ENCODE data around the gene WAC.

DNA sequence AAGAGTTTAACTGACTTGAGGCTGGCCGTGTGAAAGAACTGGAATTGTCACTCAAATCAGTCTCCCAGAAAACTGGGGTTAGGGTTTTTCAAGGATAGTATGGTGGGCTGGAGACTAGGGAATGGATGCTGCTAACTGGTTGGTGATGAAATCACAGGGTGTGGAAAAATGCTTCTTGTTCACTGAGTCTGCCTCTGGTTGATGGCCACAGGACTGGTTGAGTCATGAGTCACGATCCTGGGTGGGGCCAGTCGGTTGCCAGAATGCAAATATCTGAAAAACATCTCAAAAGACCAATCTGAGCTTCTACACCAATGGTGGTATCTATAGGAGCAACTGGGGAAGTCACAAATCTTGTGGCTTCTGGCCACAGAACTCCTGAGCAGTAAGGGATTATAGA, 128.1 kb downstream of the WAC start:
- no peak for TF ChIP-seq FOXA1 (IDR thresholded peaks at IDR 0.05)
- TF ChIP-seq ELF4 (IDR thresholded peaks at IDR 0.05), result no peak
- TF ChIP-seq ARNT (IDR thresholded peaks at IDR 0.05), result no peak
- TF ChIP-seq, protein P1, sequence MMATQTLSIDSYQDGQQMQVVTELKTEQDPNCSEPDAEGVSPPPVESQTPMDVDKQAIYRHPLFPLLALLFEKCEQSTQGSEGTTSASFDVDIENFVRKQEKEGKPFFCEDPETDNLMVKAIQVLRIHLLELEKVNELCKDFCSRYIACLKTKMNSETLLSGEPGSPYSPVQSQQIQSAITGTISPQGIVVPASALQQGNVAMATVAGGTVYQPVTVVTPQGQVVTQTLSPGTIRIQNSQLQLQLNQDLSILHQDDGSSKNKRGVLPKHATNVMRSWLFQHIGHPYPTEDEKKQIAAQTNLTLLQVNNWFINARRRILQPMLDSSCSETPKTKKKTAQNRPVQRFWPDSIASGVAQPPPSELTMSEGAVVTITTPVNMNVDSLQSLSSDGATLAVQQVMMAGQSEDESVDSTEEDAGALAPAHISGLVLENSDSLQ (IDR thresholded peaks at IDR 0.05), result no peak
- no peak for TF ChIP-seq LEF1 (IDR thresholded peaks at IDR 0.05; ENCODE audit: borderline replicate concordance)
- TF ChIP-seq CTBP1 (IDR thresholded peaks at IDR 0.05; ENCODE audit: borderline replicate concordance), result no peak
- no peak for TF ChIP-seq SUZ12 (IDR thresholded peaks at IDR 0.05)
- TF ChIP-seq SP1 (IDR thresholded peaks at IDR 0.05), result no peak
- TF ChIP-seq BHLHE40 (IDR thresholded peaks at IDR 0.05; ENCODE audit: borderline replicate concordance), result no peak
- no peak for TF ChIP-seq HDGF (IDR thresholded peaks at IDR 0.05; ENCODE audit: borderline replicate concordance)
